ENCODE results near the gene AMBP.
"Not testable (repeated sequence)": the region's sequence is repeated elsewhere in the genome, so short reads cannot be mapped to it uniquely, and the experiment has no call there.

AMBP gene

GRCh38 chr9:114050646-114051045 lies 27.5 kb downstream of the AMBP start:
- H3K4me3 ChIP-seq (ENCODE audit: insufficient read depth, low read depth, low read length, poor library complexity, severe bottlenecking), result no peak overlapping the region
- H3K27ac ChIP-seq (ENCODE audit: insufficient read depth, low read length, poor library complexity, severe bottlenecking), result no peak overlapping the region
- no peaks in the 10 kb centered on the region for H3K4me1 ChIP-seq (ENCODE audit: control insufficient read depth, insufficient read depth, low read length, poor library complexity, severe bottlenecking)
- H3K27me3 ChIP-seq (replicated peaks; ENCODE audit: control insufficient read depth, insufficient read depth, low read length, poor library complexity, severe bottlenecking), result no peaks in the 10 kb centered on the region
- no peak for DNase-seq
- H3K36me3 ChIP-seq (ENCODE audit: control insufficient read depth, insufficient read depth, low read length), result no peaks in the 10 kb centered on the region
- H3K9me3 ChIP-seq (ENCODE audit: control insufficient read depth, low read length), result no peaks in the 10 kb centered on the region

DNA sequence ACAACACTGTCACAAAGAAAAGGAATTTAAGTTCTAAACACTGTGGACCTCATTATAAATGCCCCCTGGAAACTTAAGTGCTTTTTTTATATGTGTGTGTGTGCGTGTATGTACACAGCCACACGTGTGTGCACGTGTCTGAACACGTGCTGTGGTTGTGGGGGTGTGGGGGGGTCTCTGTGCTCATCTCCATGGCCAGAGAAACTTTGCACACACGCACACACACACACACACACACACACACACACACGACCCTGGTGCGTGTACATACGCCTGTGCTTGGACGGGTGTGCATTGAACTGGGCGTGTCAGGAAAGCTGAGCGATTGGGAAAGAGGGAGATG lies 27.9 kb downstream of the AMBP start:
- H3K4me3 ChIP-seq (ENCODE audit: insufficient read depth, low read depth, low read length, poor library complexity, severe bottlenecking), result no peak overlapping the region

GRCh38 chr9:114049441-114050225 lies 28.5 kb downstream of the AMBP start:
- no peak for DNase-seq
- H3K9me3 ChIP-seq (ENCODE audit: control insufficient read depth, low read length), result no peaks in the 10 kb centered on the region
- H3K36me3 ChIP-seq (ENCODE audit: control insufficient read depth, insufficient read depth, low read length), result no peaks in the 10 kb centered on the region
- no peaks in the 10 kb centered on the region for H3K27me3 ChIP-seq (replicated peaks; ENCODE audit: control insufficient read depth, insufficient read depth, low read length, poor library complexity, severe bottlenecking)
- no peak overlapping the region for H3K4me3 ChIP-seq (ENCODE audit: insufficient read depth, low read depth, low read length, poor library complexity, severe bottlenecking)
- no peaks in the 10 kb centered on the region for H3K4me1 ChIP-seq (ENCODE audit: control insufficient read depth, insufficient read depth, low read length, poor library complexity, severe bottlenecking)
- H3K27ac ChIP-seq (ENCODE audit: insufficient read depth, low read length, poor library complexity, severe bottlenecking), result no peak overlapping the region

More for the DNA sequence above, 27.9 kb downstream of the AMBP start:
- no peaks in the 10 kb centered on the region for H3K4me1 ChIP-seq (ENCODE audit: control insufficient read depth, insufficient read depth, low read length, poor library complexity, severe bottlenecking)
- no peaks in the 10 kb centered on the region for H3K36me3 ChIP-seq (ENCODE audit: control insufficient read depth, insufficient read depth, low read length)
- no peaks in the 10 kb centered on the region for H3K9me3 ChIP-seq (ENCODE audit: control insufficient read depth, low read length)
- H3K27ac ChIP-seq (ENCODE audit: insufficient read depth, low read length, poor library complexity, severe bottlenecking), result no peak overlapping the region
- no peak for DNase-seq
- no peaks in the 10 kb centered on the region for H3K27me3 ChIP-seq (replicated peaks; ENCODE audit: control insufficient read depth, insufficient read depth, low read length, poor library complexity, severe bottlenecking)

DNA sequence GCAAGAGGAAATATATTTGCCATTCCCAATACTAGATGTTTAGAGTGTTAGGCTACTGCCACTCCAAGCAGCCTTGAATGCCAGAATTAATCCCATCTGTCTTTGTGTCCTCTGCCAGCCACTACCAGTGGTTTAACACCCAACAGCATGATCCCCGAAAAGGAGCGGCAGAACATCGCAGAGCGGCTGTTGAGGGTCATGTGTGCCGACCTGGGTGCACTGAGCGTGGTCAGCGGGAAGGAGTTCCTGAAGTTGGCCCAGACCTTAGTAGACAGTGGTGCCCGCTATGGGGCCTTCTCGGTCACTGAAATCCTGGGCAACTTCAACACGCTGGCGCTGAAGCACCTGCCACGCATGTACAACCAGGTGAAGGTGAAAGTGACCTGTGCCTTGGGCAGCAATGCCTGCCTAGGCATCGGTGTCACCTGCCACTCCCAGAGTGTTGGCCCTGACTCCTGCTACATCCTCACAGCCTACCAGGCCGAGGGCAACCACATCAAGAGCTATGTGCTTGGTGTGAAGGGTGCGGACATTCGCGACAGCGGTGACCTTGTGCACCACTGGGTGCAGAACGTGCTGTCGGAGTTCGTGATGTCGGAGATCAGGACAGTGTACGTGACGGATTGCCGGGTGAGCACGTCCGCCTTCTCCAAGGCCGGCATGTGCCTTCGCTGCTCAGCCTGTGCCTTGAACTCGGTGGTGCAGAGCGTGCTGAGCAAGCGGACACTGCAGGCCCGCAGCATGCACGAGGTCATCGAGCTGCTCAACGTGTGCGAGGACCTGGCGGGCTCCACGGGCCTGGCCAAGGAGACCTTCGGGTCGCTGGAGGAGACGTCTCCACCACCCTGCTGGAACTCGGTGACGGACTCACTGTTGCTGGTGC lies 29.3 kb downstream of the AMBP start:
- H3K27me3 ChIP-seq (replicated peaks; ENCODE audit: control insufficient read depth, insufficient read depth, low read length, poor library complexity, severe bottlenecking), result no peaks in the 10 kb centered on the region
- H3K4me3 ChIP-seq (ENCODE audit: insufficient read depth, low read depth, low read length, poor library complexity, severe bottlenecking), result no peak overlapping the region
- H3K4me1 ChIP-seq (ENCODE audit: control insufficient read depth, insufficient read depth, low read length, poor library complexity, severe bottlenecking), result no peaks in the 10 kb centered on the region
- no peak overlapping the region for H3K27ac ChIP-seq (ENCODE audit: insufficient read depth, low read length, poor library complexity, severe bottlenecking)
- H3K9me3 ChIP-seq (ENCODE audit: control insufficient read depth, low read length), result no peaks in the 10 kb centered on the region
- no peaks in the 10 kb centered on the region for H3K36me3 ChIP-seq (ENCODE audit: control insufficient read depth, insufficient read depth, low read length)
- no peak for DNase-seq

- no peaks in the 10 kb centered on the region for H3K27me3 ChIP-seq (replicated peaks; ENCODE audit: control insufficient read depth, insufficient read depth, low read length, poor library complexity, severe bottlenecking)
- no peaks in the 10 kb centered on the region for H3K36me3 ChIP-seq (ENCODE audit: control insufficient read depth, insufficient read depth, low read length)
- no peaks in the 10 kb centered on the region for H3K4me1 ChIP-seq (ENCODE audit: control insufficient read depth, insufficient read depth, low read length, poor library complexity, severe bottlenecking)
- no peak overlapping the region for H3K4me3 ChIP-seq (ENCODE audit: insufficient read depth, low read depth, low read length, poor library complexity, severe bottlenecking)
- no peak for DNase-seq
- no peak overlapping the region for H3K27ac ChIP-seq (ENCODE audit: insufficient read depth, low read length, poor library complexity, severe bottlenecking)
- no peaks in the 10 kb centered on the region for H3K9me3 ChIP-seq (ENCODE audit: control insufficient read depth, low read length)
Measured at GRCh38 chr9:114047717-114048116, 30.4 kb downstream of the AMBP start.

DNA sequence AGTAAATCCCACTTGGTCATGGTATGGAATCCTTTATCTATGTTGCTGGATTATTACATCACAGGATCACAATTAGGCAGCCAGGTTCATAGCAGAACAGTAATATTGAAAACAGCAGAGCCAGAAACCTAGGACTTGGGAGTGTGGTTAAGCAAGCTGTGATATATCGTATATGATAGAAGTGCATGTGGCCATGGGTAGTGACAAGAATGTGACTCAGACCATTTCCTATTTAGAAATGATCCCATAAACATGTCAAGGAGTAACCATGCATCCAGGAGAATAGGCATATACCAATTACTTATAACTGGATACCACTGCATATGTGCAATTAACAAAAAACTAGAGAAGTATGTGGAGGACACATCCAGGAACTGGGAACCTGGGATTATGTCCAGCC lies 31.2 kb downstream of the AMBP start:
- H3K4me1 ChIP-seq (ENCODE audit: control insufficient read depth, insufficient read depth, low read length, poor library complexity, severe bottlenecking), result no peaks in the 10 kb centered on the region
- no peak for DNase-seq
- H3K36me3 ChIP-seq (ENCODE audit: control insufficient read depth, insufficient read depth, low read length), result no peaks in the 10 kb centered on the region
- H3K9me3 ChIP-seq (ENCODE audit: control insufficient read depth, low read length), result no peaks in the 10 kb centered on the region
- H3K27ac ChIP-seq (ENCODE audit: insufficient read depth, low read length, poor library complexity, severe bottlenecking), result no peak overlapping the region
- H3K4me3 ChIP-seq (ENCODE audit: insufficient read depth, low read depth, low read length, poor library complexity, severe bottlenecking), result no peak overlapping the region
- no peaks in the 10 kb centered on the region for H3K27me3 ChIP-seq (replicated peaks; ENCODE audit: control insufficient read depth, insufficient read depth, low read length, poor library complexity, severe bottlenecking)

DNA sequence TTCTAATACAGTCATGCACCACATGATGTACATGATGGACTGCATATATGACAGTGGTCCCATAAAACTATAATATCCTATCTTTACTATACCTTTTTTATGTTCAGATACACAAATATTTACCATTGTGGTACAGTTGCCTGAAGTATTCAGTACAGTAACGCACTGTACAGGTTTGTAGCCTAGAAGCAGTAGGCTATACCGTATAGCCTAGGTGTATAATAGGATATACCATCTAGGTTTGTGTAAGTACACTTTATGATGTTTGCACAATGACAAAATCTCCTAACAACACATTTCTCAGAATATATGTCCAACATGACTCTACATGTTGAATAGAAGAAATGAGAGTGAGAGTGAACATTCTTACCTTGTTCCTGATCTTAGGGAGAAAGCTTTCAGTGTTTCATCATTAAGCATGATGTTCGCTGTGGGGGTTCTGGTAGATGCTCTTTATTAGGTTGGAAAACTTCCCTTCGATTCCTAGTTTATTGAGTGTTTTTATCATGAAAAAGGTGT lies 31.8 kb downstream of the AMBP start:
- no peak overlapping the region for H3K27ac ChIP-seq (ENCODE audit: insufficient read depth, low read length, poor library complexity, severe bottlenecking)

DNA sequence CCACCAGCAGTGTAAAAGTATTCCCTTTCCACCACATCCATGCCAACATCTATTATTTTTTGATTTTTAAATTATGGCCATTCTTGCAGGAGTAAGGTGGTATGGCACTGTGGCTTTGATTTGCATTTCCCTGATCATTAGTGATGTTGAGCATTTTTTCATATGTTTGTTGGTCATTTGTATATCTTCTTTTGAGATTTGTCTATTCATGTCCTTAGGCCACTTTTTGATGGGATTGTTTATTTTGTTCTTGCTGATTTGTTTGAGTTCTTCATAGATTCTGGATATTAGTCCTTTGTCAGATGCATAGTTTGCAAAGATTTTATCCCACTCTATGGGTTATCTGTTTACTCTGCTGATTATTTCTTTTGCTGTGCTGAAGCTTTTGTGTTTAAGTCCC lies 34.4 kb downstream of the AMBP start:
- H3K4me3 ChIP-seq (ENCODE audit: insufficient read depth, low read depth, low read length, poor library complexity, severe bottlenecking); DNase-seq; H3K27me3 ChIP-seq (replicated peaks; ENCODE audit: control insufficient read depth, insufficient read depth, low read length, poor library complexity, severe bottlenecking); H3K4me1 ChIP-seq (ENCODE audit: control insufficient read depth, insufficient read depth, low read length, poor library complexity, severe bottlenecking); H3K27ac ChIP-seq (ENCODE audit: insufficient read depth, low read length, poor library complexity, severe bottlenecking); H3K36me3 ChIP-seq (ENCODE audit: control insufficient read depth, insufficient read depth, low read length); H3K9me3 ChIP-seq (ENCODE audit: control insufficient read depth, low read length): not testable (repeated sequence)

More for the DNA sequence above, 31.8 kb downstream of the AMBP start:
- H3K36me3 ChIP-seq (ENCODE audit: control insufficient read depth, insufficient read depth, low read length), result no peaks in the 10 kb centered on the region
- no peaks in the 10 kb centered on the region for H3K4me1 ChIP-seq (ENCODE audit: control insufficient read depth, insufficient read depth, low read length, poor library complexity, severe bottlenecking)
- H3K27me3 ChIP-seq (replicated peaks; ENCODE audit: control insufficient read depth, insufficient read depth, low read length, poor library complexity, severe bottlenecking), result no peaks in the 10 kb centered on the region
- no peaks in the 10 kb centered on the region for H3K9me3 ChIP-seq (ENCODE audit: control insufficient read depth, low read length)
- DNase-seq, result no peak
- H3K4me3 ChIP-seq (ENCODE audit: insufficient read depth, low read depth, low read length, poor library complexity, severe bottlenecking), result no peak overlapping the region

GRCh38 chr9:114039484-114039883 lies 38.6 kb downstream of the AMBP start:
- no peaks in the 10 kb centered on the region for H3K4me1 ChIP-seq (ENCODE audit: control insufficient read depth, insufficient read depth, low read length, poor library complexity, severe bottlenecking)
- no peak overlapping the region for H3K4me3 ChIP-seq (ENCODE audit: insufficient read depth, low read depth, low read length, poor library complexity, severe bottlenecking)
- H3K9me3 ChIP-seq (ENCODE audit: control insufficient read depth, low read length), result no peaks in the 10 kb centered on the region
- H3K27me3 ChIP-seq (replicated peaks; ENCODE audit: control insufficient read depth, insufficient read depth, low read length, poor library complexity, severe bottlenecking), result no peaks in the 10 kb centered on the region
- no peak for DNase-seq
- no peak overlapping the region for H3K27ac ChIP-seq (ENCODE audit: insufficient read depth, low read length, poor library complexity, severe bottlenecking)
- H3K36me3 ChIP-seq (ENCODE audit: control insufficient read depth, insufficient read depth, low read length), result no peaks in the 10 kb centered on the region

DNA sequence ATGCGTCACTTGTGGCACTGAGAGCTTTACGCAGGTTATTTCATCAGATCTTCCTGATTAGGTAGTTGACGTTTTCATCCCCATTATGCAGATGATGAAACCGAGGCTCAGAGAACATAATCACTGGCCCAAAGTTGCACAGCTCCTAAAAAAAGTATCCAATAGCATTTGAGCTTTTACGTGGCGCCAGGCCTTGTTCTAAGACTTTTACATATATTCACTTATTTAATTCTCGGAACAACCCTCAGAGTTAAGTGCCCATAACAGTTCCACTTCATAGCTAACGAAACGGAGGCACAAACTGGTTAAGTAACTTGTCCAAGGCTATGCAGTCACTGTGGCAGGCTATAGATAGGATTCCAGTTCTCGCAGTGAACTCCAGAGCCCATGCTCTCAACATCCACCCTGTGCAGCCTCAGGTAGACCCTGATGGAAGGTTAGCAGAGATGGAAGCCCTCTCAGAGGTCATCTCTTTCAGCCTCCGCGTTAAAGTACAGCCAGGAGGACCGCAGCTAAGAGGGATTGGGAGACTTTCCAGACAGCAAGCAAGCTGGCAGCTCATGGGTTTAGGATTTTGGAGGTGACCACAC lies 39.3 kb downstream of the AMBP start:
- H3K27me3 ChIP-seq (replicated peaks; ENCODE audit: control insufficient read depth, insufficient read depth, low read length, poor library complexity, severe bottlenecking), result no peaks in the 10 kb centered on the region
- no peaks in the 10 kb centered on the region for H3K36me3 ChIP-seq (ENCODE audit: control insufficient read depth, insufficient read depth, low read length)
- H3K27ac ChIP-seq (ENCODE audit: insufficient read depth, low read length, poor library complexity, severe bottlenecking), result no peak overlapping the region
- H3K4me1 ChIP-seq (ENCODE audit: control insufficient read depth, insufficient read depth, low read length, poor library complexity, severe bottlenecking), result no peaks in the 10 kb centered on the region
- H3K4me3 ChIP-seq (ENCODE audit: insufficient read depth, low read depth, low read length, poor library complexity, severe bottlenecking), result no peak overlapping the region
- H3K9me3 ChIP-seq (ENCODE audit: control insufficient read depth, low read length), result no peaks in the 10 kb centered on the region
- DNase-seq, result no peak
